Stimulated activated naive B cell treated with anti-CD40 and anti-IgM and Interleukin-4, amounts not matched to agents 10 μg/mL and 1 μg/mL and 100 μg/mL, for 72 hours (primary cell): ENCODE results near the gene UGT1A1.
"Not testable (repeated sequence)": the region's sequence is repeated elsewhere in the genome, so short reads cannot be mapped to it uniquely, and the experiment has no call there.

ENCODE experiments used
- ATAC-seq, 2 donors: fragments of 150-1000 bp; cut with Tn5 transposase; replicated peaks; 2 replicates each; pipeline ENCODE4 v1.10.0; 2021; ENCODE audit warnings: moderate library complexity in 1 of 2
- DNase-seq: peaks from one replicate; pipeline ENCODE4 v3.0.0; 2021
- H3K27ac Mint-ChIP-seq: one replicate; pipeline ENCODE4 v1.8.0; 2022; ENCODE audit warnings: mild to moderate bottlenecking, mixed read lengths
- H3K27me3 Mint-ChIP-seq, 2 donors: one replicate each; pipeline ENCODE4 v1.8.0; 2022; ENCODE audit warnings: mixed read lengths in 2 of 2
- H3K36me3 Mint-ChIP-seq, 2 donors: one replicate each; pipeline ENCODE4 v1.8.0; 2022; ENCODE audit warnings: mixed read lengths in 2 of 2, mild to moderate bottlenecking in 1 of 2
- H3K4me1 Mint-ChIP-seq, 2 donors: one replicate each; pipeline ENCODE4 v1.8.0; 2022; ENCODE audit warnings: mixed read lengths in 2 of 2, mild to moderate bottlenecking in 1 of 2
- H3K4me3 Mint-ChIP-seq, 2 donors: one replicate each; pipeline ENCODE4 v1.8.0; 2022; ENCODE audit warnings: mild to moderate bottlenecking in 2 of 2, mixed read lengths in 2 of 2, moderate library complexity in 1 of 2
- H3K9me3 Mint-ChIP-seq, 2 donors: one replicate each; pipeline ENCODE4 v1.8.0; 2022; ENCODE audit warnings: mixed read lengths in 2 of 2, mild to moderate bottlenecking in 1 of 2

The UGT1A1 gene

DNA sequence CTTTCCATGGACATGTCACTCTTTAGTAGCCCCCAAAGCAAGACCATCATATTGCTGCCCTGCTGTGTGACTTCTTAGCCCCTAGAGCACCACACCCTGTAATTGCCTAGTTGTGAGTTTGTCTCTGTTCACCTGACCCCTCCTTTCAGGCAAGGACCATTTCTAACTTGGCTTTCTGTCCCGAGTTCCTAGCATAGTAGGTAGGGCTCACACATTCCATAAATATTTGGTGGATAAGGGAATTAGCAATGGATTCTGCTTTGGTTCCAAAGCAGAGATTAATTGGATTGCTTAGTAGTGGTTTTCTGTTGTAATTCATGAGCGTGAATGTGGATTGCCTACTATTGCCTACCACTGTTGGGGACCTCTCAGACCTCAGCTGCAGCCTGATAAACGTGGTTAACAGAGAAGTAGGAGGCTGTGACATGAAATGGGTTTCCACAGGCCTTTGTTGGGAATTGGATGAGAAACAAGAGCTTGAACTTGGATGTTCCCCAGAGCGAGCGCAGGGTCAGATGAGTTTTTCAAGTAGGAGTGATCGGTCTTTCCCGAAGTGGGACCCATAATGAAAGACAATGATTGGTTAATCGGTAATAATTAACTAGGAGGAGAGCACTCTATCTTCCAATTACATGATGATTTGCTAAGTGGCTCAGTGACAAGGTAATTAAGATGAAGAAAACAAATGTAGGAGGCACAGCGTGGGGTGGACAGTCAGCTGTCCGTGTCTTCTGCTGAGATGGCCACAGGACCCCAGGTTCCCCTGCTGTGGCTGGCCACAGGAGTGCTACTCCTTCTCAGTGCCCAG lies 13.4 kb upstream of the UGT1A1 start:
- peaks cover 29 to 38% of the 10 kb centered on the region in 2 donors for H3K27me3 Mint-ChIP-seq
- DNase-seq (no peak), ATAC-seq (no peak)
- peaks cover 15 to 23% of the 10 kb centered on the region in 2 donors for H3K9me3 Mint-ChIP-seq
- H3K36me3 Mint-ChIP-seq = peaks cover 3 to 9% of the 10 kb centered on the region in 2 donors
- no peaks in the 10 kb centered on the region for H3K4me1 Mint-ChIP-seq
- H3K27ac Mint-ChIP-seq = no peak overlapping the region
- H3K4me3 Mint-ChIP-seq = no peak overlapping the region

DNA sequence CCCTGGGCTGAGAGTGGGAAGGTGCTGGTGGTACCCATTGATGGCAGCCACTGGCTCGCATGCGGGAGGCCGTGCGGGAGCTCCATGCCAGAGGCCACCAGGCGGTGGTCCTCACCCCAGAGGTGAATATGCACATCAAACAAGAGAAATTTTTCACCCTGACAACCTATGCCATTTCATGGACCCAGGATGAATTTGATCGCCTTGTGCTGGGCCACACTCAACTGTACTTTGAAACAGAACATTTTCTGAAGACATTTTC lies 12.9 kb upstream of the UGT1A1 start:
- no peak overlapping the region for H3K27ac Mint-ChIP-seq
- no peak for DNase-seq
- ATAC-seq = no peak
- H3K36me3 Mint-ChIP-seq = peaks cover 3 to 11% of the 10 kb centered on the region in 2 donors
- no peak overlapping the region for H3K4me3 Mint-ChIP-seq
- no peaks in the 10 kb centered on the region for H3K4me1 Mint-ChIP-seq
- peaks cover 16 to 26% of the 10 kb centered on the region in 2 donors for H3K9me3 Mint-ChIP-seq
- H3K27me3 Mint-ChIP-seq = peaks cover 29 to 41% of the 10 kb centered on the region in 2 donors

DNA sequence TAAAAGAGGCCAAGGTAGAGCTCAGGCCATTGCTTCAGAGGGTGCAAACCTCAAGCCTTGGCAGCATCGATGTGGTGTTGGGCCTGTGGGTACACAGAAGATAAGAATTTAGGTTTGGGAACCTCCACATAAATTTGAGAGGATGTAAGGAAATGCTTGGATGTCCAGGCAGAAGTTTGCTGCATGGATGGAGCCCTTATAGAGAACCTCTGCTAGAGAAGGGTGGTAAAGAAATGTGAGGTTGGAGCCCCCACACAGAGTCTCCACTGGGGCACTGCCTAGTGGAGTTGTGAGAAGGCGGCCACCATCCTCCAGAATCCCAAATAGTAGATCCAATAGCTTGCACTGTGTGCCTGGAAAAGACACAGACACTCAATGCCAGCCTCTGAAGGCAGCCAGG lies 9.4 kb upstream of the UGT1A1 start:
- not testable (repeated sequence) for ATAC-seq, H3K4me1 Mint-ChIP-seq, DNase-seq, H3K4me3 Mint-ChIP-seq, H3K27ac Mint-ChIP-seq
- H3K36me3 Mint-ChIP-seq = peaks cover 3 to 11% of the 10 kb centered on the region in 2 donors
- H3K9me3 Mint-ChIP-seq = peaks cover 20 to 26% of the 10 kb centered on the region in 2 donors
- peaks cover 35% of the 10 kb centered on the region in 2 donors for H3K27me3 Mint-ChIP-seq

DNA sequence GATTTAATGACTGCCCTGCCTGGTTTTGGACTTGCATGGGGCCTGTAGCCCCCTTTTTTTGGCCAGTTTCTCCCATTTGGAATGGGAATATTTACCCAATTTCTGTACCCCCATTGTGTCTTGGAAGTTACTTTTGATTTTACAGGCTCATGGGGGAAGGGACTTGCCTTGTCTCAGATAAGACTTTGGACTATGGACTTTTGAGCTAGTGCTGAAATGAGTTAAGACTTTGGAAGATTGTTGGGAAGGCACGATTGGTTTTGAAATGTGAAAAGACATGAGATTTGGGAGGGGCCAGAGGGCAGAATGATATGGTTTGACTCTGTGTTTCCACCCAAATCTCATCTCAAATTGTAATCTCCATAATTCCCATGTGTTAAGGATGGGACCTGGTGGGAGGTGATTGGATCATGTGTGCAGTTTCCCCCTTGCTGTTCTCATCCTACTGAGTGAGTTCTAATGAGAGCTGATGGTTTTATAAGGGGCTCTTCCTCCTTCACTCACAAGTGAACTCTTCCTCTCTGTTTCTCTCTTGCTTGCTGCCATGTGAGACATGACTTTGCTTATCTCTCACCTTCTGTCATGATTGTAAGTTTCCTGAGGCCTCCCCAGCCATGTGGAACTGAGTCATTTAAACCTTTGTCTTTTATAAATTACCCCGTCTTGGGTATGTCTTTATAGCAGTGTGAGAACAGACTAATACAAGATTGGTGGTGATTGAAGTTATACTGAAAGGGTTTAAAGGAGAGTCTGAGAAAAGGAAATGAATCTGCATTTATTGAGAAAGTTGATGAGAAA lies 8.7 kb upstream of the UGT1A1 start:
- DNase-seq, H3K4me3 Mint-ChIP-seq, H3K27ac Mint-ChIP-seq, H3K4me1 Mint-ChIP-seq, ATAC-seq: not testable (repeated sequence)
- Mint-ChIP-seq H3K9me3 (peaks cover 20 to 26% of the 10 kb centered on the region in 2 donors), H3K36me3 (peaks cover 3 to 11% of the 10 kb centered on the region in 2 donors), H3K27me3 (peaks cover 31 to 32% of the 10 kb centered on the region in 2 donors)

DNA sequence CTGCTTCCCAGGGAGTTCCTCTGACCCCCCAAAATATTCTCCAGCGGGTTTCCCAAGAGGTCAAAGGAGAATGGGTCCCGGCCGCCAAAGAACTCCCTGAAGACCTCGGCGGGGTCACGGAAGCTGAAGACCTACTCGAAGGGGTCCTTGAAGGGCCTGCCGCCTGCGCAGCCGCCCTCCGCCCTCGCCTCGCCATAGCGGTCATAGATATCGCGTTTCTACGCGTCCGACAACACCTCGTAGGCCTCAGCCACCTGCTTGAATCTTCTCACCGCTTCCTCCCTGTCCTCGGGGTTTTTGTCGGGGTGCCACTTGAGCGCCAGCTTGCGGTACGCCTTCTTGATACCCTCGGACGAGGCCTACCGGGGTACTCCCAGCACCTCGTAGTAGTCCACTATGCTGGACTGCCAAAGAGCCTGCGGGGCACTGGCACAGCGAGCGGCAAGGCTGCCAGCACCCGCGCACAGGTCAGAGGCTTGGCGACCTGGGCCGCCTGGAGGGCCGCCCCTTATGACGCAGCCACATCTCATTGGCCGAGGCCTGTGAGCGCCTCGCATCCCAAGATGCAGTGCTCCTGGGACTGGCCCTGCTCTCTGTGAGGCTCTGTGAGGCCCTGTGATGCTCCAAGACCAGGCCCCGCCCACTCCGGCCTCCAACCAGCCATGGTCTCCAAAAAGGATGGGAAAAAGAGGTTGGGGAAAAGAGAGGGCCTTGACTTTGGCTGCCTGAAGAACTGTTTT lies 5.0 kb upstream of the UGT1A1 start:
- Mint-ChIP-seq H3K4me3 (no peak overlapping the region), H3K9me3 (peaks cover 17 to 18% of the 10 kb centered on the region in 2 donors), H3K27me3 (peaks cover 11 to 18% of the 10 kb centered on the region in 2 donors), H3K36me3 (peaks cover 3 to 7% of the 10 kb centered on the region in 2 donors), H3K4me1 (no peaks in the 10 kb centered on the region), H3K27ac (no peak overlapping the region)
- ATAC-seq = no peak
- no peak for DNase-seq

DNA sequence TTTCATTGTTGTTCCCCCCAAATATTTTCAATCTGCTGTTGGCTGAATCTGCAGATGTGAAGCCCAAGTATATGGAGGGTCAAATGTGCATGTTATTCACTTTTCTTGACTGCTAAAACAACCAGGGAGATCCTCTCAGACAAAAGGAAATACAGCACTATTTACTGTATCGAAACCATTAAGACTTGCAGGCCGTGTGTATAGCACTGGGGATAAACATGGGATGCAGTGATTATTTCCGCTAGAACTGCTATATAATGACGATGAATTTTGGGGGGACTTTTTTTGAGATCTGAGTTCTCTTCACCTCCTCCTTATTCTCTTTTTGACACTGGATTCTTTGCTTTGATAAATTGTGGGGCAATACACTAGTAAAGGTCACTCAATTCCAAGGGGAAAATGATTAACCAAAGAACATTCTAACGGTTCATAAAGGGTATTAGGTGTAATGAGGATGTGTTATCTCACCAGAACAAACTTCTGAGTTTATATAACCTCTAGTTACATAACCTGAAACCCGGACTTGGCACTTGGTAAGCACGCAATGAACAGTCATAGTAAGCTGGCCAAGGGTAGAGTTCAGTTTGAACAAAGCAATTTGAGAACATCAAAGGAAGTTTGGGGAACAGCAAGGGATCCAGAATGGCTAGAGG lies 3.5 kb upstream of the UGT1A1 start:
- Mint-ChIP-seq H3K4me1 (no peaks in the 10 kb centered on the region), H3K36me3 (peaks cover 0 to 4% of the 10 kb centered on the region in 2 donors), H3K27ac (no peak overlapping the region), H3K9me3 (peaks cover 4 to 7% of the 10 kb centered on the region in 2 donors), H3K27me3 (peaks cover 9 to 18% of the 10 kb centered on the region in 2 donors), H3K4me3 (no peak overlapping the region)
- no peak for DNase-seq
- no peak for ATAC-seq

DNA sequence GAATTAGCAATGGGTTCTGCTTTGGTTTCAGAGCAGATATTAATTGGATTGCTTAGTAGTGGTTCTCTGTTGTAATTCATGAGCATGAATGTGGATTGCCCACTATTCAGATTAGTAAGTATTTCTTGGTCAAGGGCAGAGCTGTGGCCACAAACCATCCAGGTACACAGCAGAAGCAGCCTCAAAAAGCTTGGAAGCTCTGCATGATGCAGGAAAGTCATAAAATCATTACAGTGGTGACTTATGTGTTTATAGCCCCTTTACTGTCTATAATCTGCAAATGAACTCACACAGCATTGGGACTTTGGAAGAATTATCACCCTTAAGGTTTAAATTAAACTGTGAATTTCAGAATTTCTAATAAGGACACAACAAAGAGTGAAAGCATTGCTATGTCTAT lies 1.9 kb upstream of the UGT1A1 start:
- DNase-seq (no peak), ATAC-seq (no peak)
- Mint-ChIP-seq H3K4me1 (no peaks in the 10 kb centered on the region), H3K36me3 (no peaks in the 10 kb centered on the region), H3K27me3 (peaks cover 5 to 13% of the 10 kb centered on the region in 2 donors), H3K27ac (no peak overlapping the region), H3K4me3 (no peak overlapping the region), H3K9me3 (peaks cover 0 to 5% of the 10 kb centered on the region in 2 donors)

DNA sequence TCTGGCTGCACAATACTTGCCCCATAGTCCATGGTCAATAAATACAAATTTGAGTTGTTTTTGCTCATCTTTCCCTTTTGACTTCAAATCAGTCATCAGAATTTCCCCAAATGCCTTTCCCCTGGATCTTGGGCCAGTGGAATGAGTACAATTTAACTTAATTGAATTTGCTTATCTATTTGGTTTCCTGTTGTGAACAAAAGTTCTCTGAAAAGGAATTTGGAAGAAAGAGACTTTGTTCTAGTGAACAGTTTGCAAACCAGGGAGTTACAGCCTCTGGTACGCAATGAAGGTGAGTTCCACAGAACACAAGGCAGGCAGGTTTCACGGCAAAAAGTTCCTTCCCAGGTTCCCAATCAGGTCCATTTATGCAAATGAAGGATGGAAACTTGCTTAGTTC lies 1.2 kb upstream of the UGT1A1 start:
- Mint-ChIP-seq H3K4me3 (no peak overlapping the region), H3K4me1 (no peaks in the 10 kb centered on the region), H3K9me3 (peaks cover 0 to 5% of the 10 kb centered on the region in 2 donors), H3K27ac (no peak overlapping the region), H3K27me3 (peaks cover 12 to 18% of the 10 kb centered on the region in 2 donors), H3K36me3 (no peaks in the 10 kb centered on the region)
- ATAC-seq (no peak), DNase-seq (no peak)

DNA sequence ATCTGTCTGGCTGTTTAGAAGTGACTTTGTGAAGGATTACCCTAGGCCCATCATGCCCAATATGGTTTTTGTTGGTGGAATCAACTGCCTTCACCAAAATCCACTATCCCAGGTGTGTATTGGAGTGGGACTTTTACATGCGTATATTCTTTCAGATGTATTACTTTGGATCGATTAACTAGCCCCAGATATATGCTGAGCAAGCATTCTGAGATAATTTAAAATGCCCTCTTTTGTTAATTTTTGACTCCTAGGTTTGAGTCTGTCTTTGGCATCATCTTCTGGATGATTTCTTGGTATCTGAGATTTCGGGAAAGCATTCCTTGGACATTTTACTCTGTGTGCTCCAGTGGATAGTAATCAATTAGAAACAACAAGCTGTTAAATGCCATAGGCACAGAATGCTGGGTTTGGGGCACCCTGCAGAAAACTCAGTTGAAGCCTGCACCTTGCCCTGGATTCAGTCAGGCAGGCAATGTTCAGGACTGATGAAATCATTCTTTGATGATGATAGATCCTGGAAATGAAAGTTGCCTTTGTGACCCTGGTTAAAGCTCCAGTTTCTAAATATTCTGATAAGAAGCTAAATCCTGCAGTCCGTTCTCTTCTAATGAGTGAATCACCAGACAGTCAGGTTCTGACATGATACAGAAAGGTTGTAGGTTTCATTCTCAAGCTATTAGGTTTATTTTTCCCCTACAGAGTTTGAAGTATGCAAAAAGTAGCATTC lies 1.1 kb downstream of the UGT1A1 start:
- peaks cover 29 to 34% of the 10 kb centered on the region in 2 donors for H3K27me3 Mint-ChIP-seq
- ATAC-seq = no peak
- H3K36me3 Mint-ChIP-seq = no peaks in the 10 kb centered on the region
- H3K27ac Mint-ChIP-seq = no peak overlapping the region
- H3K4me1 Mint-ChIP-seq = no peaks in the 10 kb centered on the region
- no peak for DNase-seq
- peaks cover 0 to 1% of the 10 kb centered on the region in 2 donors for H3K9me3 Mint-ChIP-seq
- H3K4me3 Mint-ChIP-seq = no peak overlapping the region

DNA sequence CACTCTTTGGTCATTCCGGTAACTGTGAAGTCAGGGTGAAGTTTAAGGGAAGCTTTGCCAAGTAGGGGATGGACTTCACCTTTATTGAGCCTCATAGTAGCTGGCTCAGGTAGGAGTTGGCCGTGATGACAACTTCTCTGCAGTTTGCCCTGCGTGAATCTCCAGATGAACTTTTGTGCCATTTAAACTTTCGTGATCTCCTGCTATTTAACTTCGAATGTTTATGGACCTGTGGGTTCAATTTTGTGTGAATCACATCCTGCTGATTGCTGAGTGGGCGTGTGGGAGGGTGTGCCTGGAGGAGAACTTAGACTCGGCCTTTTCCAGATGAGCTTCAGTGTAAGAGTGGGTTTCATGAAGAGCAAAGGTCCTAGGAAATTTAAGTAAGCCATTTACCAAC lies 4.2 kb downstream of the UGT1A1 start:
- DNase-seq (no peak), ATAC-seq (no peak)

DNA sequence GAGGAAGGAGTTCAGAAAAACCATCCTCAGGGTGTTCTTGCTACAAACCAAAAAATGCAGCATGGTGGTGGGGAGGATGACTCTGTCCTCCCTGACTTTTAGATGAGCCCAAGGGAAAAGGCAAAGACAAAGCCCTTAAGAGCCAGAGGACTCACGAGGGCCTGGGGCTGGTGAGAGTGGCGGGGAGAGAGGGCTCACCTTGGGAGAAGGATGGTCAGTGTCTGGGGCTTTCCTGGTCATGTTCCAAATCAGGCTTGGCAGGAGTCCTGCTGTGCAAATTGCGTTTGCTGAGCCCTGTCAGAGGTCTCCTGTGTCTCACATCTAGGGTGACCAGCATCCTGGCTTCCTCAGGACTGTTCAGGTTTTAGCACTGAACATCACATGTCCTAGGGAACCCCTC lies 4.7 kb downstream of the UGT1A1 start:
- H3K4me1 Mint-ChIP-seq = no peaks in the 10 kb centered on the region
- ATAC-seq = no peak
- H3K36me3 Mint-ChIP-seq = peaks cover 0 to 2% of the 10 kb centered on the region in 2 donors

More for the DNA sequence above, 4.2 kb downstream of the UGT1A1 start:
- no peaks in the 10 kb centered on the region for H3K9me3 Mint-ChIP-seq
- H3K36me3 Mint-ChIP-seq = peaks cover 0 to 1% of the 10 kb centered on the region in 2 donors
- no peak overlapping the region for H3K27ac Mint-ChIP-seq
- H3K4me3 Mint-ChIP-seq = no peak overlapping the region
- no peaks in the 10 kb centered on the region for H3K4me1 Mint-ChIP-seq
- peaks cover 31 to 43% of the 10 kb centered on the region in 2 donors for H3K27me3 Mint-ChIP-seq

DNA sequence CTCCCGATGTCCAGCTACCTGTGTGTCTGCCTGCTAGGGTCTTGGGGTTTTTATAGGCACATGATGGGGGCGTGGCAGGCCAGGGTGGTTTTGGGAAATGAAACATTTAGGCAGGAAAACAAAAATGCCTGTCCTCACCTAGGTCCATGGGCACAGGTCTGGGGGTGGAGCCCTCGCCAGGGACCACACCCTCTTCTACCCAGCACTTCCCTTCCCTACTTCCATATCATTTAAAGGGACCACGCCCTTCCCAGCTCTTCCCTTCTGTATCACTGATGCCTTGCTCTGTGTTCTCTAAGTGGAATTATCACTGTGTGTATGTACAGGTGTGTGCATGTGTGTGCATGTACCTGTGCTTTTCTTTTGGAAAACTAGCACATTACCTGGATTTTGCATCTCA lies 6.3 kb downstream of the UGT1A1 start:
- no peak for ATAC-seq
- no peak for DNase-seq
- Mint-ChIP-seq H3K27me3 (peaks cover 32 to 46% of the 10 kb centered on the region in 2 donors), H3K27ac (no peak overlapping the region), H3K36me3 (peaks cover 0 to 2% of the 10 kb centered on the region in 2 donors), H3K4me1 (no peaks in the 10 kb centered on the region), H3K9me3 (no peaks in the 10 kb centered on the region), H3K4me3 (no peak overlapping the region)

More for the DNA sequence above, 4.7 kb downstream of the UGT1A1 start:
- Mint-ChIP-seq H3K27ac (no peak overlapping the region), H3K9me3 (no peaks in the 10 kb centered on the region), H3K4me3 (no peak overlapping the region), H3K27me3 (peaks cover 32 to 46% of the 10 kb centered on the region in 2 donors)
- no peak for DNase-seq

DNA sequence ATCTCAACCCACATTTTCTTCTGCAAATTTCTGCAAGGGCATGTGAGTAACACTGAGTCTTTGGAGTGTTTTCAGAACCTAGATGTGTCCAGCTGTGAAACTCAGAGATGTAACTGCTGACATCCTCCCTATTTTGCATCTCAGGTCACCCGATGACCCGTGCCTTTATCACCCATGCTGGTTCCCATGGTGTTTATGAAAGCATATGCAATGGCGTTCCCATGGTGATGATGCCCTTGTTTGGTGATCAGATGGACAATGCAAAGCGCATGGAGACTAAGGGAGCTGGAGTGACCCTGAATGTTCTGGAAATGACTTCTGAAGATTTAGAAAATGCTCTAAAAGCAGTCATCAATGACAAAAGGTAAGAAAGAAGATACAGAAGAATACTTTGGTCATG lies 8.0 kb downstream of the UGT1A1 start:
- Mint-ChIP-seq H3K36me3 (peaks cover 0 to 2% of the 10 kb centered on the region in 2 donors), H3K27me3 (peaks cover 32 to 46% of the 10 kb centered on the region in 2 donors), H3K4me3 (no peak overlapping the region), H3K4me1 (no peaks in the 10 kb centered on the region), H3K27ac (no peak overlapping the region), H3K9me3 (no peaks in the 10 kb centered on the region)
- DNase-seq (no peak), ATAC-seq (no peak)
